A673 (cell line): ENCODE data around the gene DRAM1. TPM values are rescaled to one million over a fixed set of nuclear protein-coding genes. Genes with fewer than 3 reads are reported as not detected.
"Not testable (repeated sequence)": the region's sequence is repeated elsewhere in the genome, so short reads cannot be mapped to it uniquely, and the experiment has no call there.

Source experiments
- BruUV-seq: library from RNA; stranded (reverse); fragments of 400-500 nt; replicated peaks from 2 replicates; lab custom pipeline; 2021; lab: Mats Ljungman, UMichigan
- CTCF ChIA-PET: fragments of 300-600 bp; sonication (Branson Sonifier 250); formaldehyde crosslinking; loops from one replicate; lab custom pipeline; 2022; ENCODE audit warnings: antibody characterized with exemption; lab: Charles Lee
- POLR2A ChIA-PET: fragments of 300-600 bp; sonication (Branson Sonifier 250); formaldehyde crosslinking; loops from one replicate; lab custom pipeline; 2022; ENCODE audit warnings: antibody characterized with exemption; ENCODE audit not compliant: low non-redundant PET; lab: Charles Lee
- DNase-seq: peaks from one replicate; pipeline ENCODE4 v3.0.0-alpha.2; 2015; ENCODE audit warnings: low spot score
- H3K27ac ChIP-seq: fragments of 200-600 bp; sonication (generic); 2 replicates; pipeline ENCODE4 v1.5.1; 2016; ENCODE audit warnings: mixed run types, low read depth, mild to moderate bottlenecking, mixed read lengths, antibody characterized with exemption, low read length; ENCODE audit not compliant: poor library complexity, severe bottlenecking
- H3K27me3 ChIP-seq: fragments of 200-600 bp; sonication (generic); replicated peaks from 2 replicates; pipeline ENCODE4 v1.6.1; 2017; ENCODE audit warnings: mixed run types, low read depth, mild to moderate bottlenecking, mixed read lengths, antibody characterized with exemption, low read length; ENCODE audit not compliant: insufficient read depth, poor library complexity
- H3K36me3 ChIP-seq: fragments of 200-600 bp; sonication (generic); 2 replicates; pipeline ENCODE4 v1.6.1; 2016; ENCODE audit warnings: mixed run types, mild to moderate bottlenecking, mixed read lengths, antibody characterized with exemption, low read length; ENCODE audit not compliant: insufficient read depth, poor library complexity, severe bottlenecking
- H3K4me1 ChIP-seq: fragments of 200-600 bp; sonication (generic); 2 replicates; pipeline ENCODE4 v1.6.1; 2017; ENCODE audit warnings: mixed run types, mild to moderate bottlenecking, mixed read lengths, antibody characterized with exemption, low read length; ENCODE audit not compliant: insufficient read depth, poor library complexity, severe bottlenecking
- H3K4me3 ChIP-seq: fragments of 200-600 bp; sonication (generic); 2 replicates; pipeline ENCODE4 v1.5.1; 2016; ENCODE audit warnings: low read depth, mixed run types, mild to moderate bottlenecking, mixed read lengths, low read length; ENCODE audit not compliant: poor library complexity, severe bottlenecking
- H3K9me3 ChIP-seq: fragments of 200-600 bp; sonication (generic); 2 replicates; pipeline ENCODE4 v1.6.1; 2016; ENCODE audit warnings: mixed run types, low read depth, mild to moderate bottlenecking, mixed read lengths, antibody characterized with exemption, low read length; ENCODE audit not compliant: poor library complexity, severe bottlenecking
- CTCF ChIP-seq: fragments of 300-800, 200-600 bp; sonication (generic); conservative IDR thresholded peaks from 2 replicates; pipeline ENCODE4 v1.5.1; 2017; ENCODE audit warnings: low read depth, mild to moderate bottlenecking, antibody characterized with exemption, low read length, moderate library complexity, mixed read lengths
- EZH2 ChIP-seq: fragments of 200-600 bp; sonication (generic); IDR thresholded peaks from 2 replicates; pipeline ENCODE4 v1.6.1; 2017; ENCODE audit warnings: borderline replicate concordance, low read depth, mild to moderate bottlenecking, mixed read lengths, antibody characterized with exemption, low read length; ENCODE audit not compliant: poor library complexity, severe bottlenecking
- intact Hi-C: fragments of 100-400 bp; cut with micrococcal nuclease; formaldehyde crosslinking; loops from one replicate; pipeline ENCODE4 v1.10.0; 2022; ENCODE audit not compliant: unreplicated experiment
- total RNA-seq: library from RNA; stranded (reverse); gene quantifications from 2 replicates; pipeline ENCODE4 v1.2.3, GENCODE V29; 2021

Gene DRAM1
- total RNA-seq, 1 experiment from 2014 or later = 10.5 TPM

GRCh38 chr12:101852998-101853397 lies 24.4 kb upstream of the DRAM1 start:
- BruUV-seq = no TSS peak
- Histone ChIP-seq H3K36me3 (no peaks in the 10 kb centered on the region), H3K4me3 (no peak overlapping the region), H3K27ac (no peak overlapping the region), H3K9me3 (no peaks in the 10 kb centered on the region), H3K4me1 (peaks cover 8% of the 10 kb centered on the region), H3K27me3 (no peaks in the 10 kb centered on the region)
- ChIA-PET POLR2A (no interaction called here), CTCF (no interaction called here)
- intact Hi-C loops = no loop called here
- TF ChIP-seq EZH2 = no peak
- DNase-seq = no peak

- no peak overlapping the region for H3K27ac ChIP-seq
These were observed 22.6 kb upstream of the DRAM1 start for GRCh38 chr12:101854747-101855146.

GRCh38 chr12:101855364-101855884 lies 22.0 kb upstream of the DRAM1 start:
- H3K36me3 ChIP-seq = no peaks in the 10 kb centered on the region
- H3K27me3 ChIP-seq = no peaks in the 10 kb centered on the region
- H3K4me3 ChIP-seq = no peak overlapping the region
- POLR2A ChIA-PET = no interaction called here
- TF ChIP-seq EZH2 (no peak), CTCF (no peak)
- H3K9me3 ChIP-seq = no peaks in the 10 kb centered on the region
- BruUV-seq = no TSS peak
- H3K4me1 ChIP-seq = peaks cover 8% of the 10 kb centered on the region
- no peak overlapping the region for H3K27ac ChIP-seq
- intact Hi-C loops = no loop called here
- DNase-seq = no peak
- CTCF ChIA-PET = no interaction called here

More at GRCh38 chr12:101854747-101855146, 22.6 kb upstream of the DRAM1 start:
- Histone ChIP-seq H3K9me3 (no peaks in the 10 kb centered on the region), H3K36me3 (no peaks in the 10 kb centered on the region), H3K4me3 (no peak overlapping the region), H3K4me1 (peaks cover 8% of the 10 kb centered on the region), H3K27me3 (no peaks in the 10 kb centered on the region)
- CTCF ChIA-PET = no interaction called here
- intact Hi-C loops = no loop called here
- no TSS peak for BruUV-seq
- POLR2A ChIA-PET = no interaction called here
- no peak for DNase-seq
- TF ChIP-seq CTCF = no peak
- no peak for TF ChIP-seq EZH2

- ChIA-PET CTCF (no interaction called here), POLR2A (no interaction called here)
- no peak overlapping the region for H3K4me3 ChIP-seq
- intact Hi-C loops = no loop called here
- no peak for DNase-seq
- no peak overlapping the region for H3K27ac ChIP-seq
- no peaks in the 10 kb centered on the region for H3K36me3 ChIP-seq
- H3K4me1 ChIP-seq = peaks cover 8% of the 10 kb centered on the region
- no TSS peak for BruUV-seq
- H3K27me3 ChIP-seq = no peaks in the 10 kb centered on the region
- no peaks in the 10 kb centered on the region for H3K9me3 ChIP-seq
- TF ChIP-seq EZH2 = no peak
- no peak for TF ChIP-seq CTCF
These were observed 21.4 kb upstream of the DRAM1 start for GRCh38 chr12:101855976-101856375.

DNA sequence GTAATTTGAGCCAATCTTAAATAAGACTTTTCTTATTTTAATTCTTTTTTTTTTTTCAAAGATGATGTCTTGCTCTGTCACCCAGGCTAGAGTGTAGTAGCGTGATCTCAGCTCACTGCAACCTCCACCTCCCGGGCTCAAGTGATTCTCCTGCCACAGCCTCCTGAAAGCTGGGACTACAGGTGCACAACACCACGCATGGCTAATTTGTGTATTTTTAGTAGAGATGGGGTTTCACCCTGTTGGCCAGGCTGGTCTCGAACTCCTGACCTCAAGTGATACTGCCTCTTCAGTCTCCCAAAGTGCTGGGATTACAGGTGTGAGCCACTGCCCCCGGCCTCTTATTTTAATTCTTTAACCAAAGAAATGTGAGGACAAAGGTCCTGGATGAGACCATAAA lies 20.8 kb upstream of the DRAM1 start:
- POLR2A ChIA-PET, H3K4me3 ChIP-seq, H3K27ac ChIP-seq, H3K4me1 ChIP-seq, DNase-seq, CTCF ChIA-PET, H3K36me3 ChIP-seq, H3K9me3 ChIP-seq, BruUV-seq, intact Hi-C loops, H3K27me3 ChIP-seq: not testable (repeated sequence)
